ENCODE measurements around the gene CBX8. TPM values are rescaled to one million over a fixed set of nuclear protein-coding genes. Genes with fewer than 3 reads are reported as not detected.

The CBX8 gene
- polyA plus RNA-seq, 3 donors, result 0.51 to 2.5 (median 2.5) TPM

DNA sequence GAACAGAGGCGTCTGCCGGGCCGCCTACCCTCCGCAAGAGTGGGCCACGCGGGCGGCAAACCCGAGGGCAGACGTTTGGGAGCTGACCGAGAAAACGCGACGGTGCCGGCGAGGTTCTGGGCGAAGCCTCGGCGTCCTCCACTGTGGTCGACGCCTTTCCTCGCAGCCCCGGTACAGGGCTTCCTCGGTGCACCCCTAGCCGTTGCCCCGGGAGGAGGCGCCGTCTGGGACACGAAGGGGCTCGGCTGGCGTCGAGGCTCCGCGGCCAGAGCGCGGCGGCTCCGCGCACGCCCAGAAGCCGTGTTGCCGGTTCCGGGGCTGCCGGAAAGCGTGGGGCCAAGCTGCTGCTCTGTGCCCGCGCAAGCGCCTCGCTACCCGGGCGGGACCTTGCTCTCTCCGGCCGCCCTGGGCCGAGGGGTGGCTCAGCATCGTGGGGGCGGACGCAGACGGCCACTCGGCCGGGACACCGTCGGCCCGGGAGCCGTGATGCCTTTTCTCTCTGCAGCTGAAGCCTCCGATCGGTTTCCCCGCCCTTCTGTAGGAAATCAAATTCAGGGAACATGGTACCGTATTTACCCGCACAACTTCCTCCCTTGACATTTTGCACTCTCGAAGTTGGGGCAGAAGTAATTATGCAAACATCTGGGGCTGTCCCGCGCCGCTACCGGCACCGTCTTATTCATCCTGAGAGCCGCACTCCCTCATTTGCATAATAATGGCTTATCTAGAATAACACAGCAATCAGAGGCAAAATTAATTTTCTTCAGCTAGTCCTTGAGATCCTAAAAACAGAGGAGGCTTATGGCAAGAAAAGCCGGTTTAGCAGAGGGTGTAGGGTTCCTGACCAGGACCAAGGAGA, 7.3 kb upstream of the CBX8 start:
- H3K4me3 ChIP-seq (replicated peaks in 1 of 3; ENCODE audit: low read depth in 2 of 3, low read length in 3 of 3), result peak overlapping the region in 1 of 3 experiments; percentile 66
- H3K4me2 ChIP-seq (replicated peaks; ENCODE audit: extremely low read depth, low read length, poor library complexity, severe bottlenecking), result peak overlapping the region; percentile 70
- H3K36me3 ChIP-seq (replicated peaks in 1 of 2; ENCODE audit: control insufficient read depth in 1 of 2, insufficient read depth in 2 of 2, low read length in 2 of 2), result no peaks in the 10 kb centered on the region
- WGBS (ENCODE audit: insufficient coverage), result 2% methylated on average over 72 of the region's 76 CpGs
- Mint-ChIP-seq H3K27ac (peak overlapping the region in 4 of 7 donors; percentile 60 to 83 (median 73)), H3K27me3 (ENCODE audit: low read depth in 3 of 3) (peaks cover 94 to 100% (median 97%) of the 10 kb centered on the region in 3 donors), H3K36me3 (peaks cover 33 to 35% of the 10 kb centered on the region in 2 donors), H3K9me3 (peaks cover 6 to 72% (median 49%) of the 10 kb centered on the region in 7 donors), H3K4me3 (peak overlapping the region; percentile 62 to 92), H3K4me1 (peaks cover 68% of the 10 kb centered on the region)
- H2AFZ ChIP-seq (ENCODE audit: insufficient read depth, low read depth, low read length, poor library complexity, severe bottlenecking), result peak overlapping the region; percentile 52
- DNase-seq, result peak; percentile 64 to 86 (median 75)
- H3K27me3 ChIP-seq (ENCODE audit: control insufficient read depth in 2 of 2, insufficient read depth in 2 of 2, low read length in 2 of 2), result peaks cover 88 to 96% of the 10 kb centered on the region in 2 donors
- H3K9me3 ChIP-seq (replicated peaks in 1 of 2; ENCODE audit: control insufficient read depth in 1 of 2, insufficient read depth in 1 of 2, low read length in 2 of 2), result peaks cover 18 to 69% of the 10 kb centered on the region in 2 donors
- H3K27ac ChIP-seq (ENCODE audit: low read depth in 1 of 2, low read length in 2 of 2), result no peak overlapping the region
- TF ChIP-seq, protein P1, sequence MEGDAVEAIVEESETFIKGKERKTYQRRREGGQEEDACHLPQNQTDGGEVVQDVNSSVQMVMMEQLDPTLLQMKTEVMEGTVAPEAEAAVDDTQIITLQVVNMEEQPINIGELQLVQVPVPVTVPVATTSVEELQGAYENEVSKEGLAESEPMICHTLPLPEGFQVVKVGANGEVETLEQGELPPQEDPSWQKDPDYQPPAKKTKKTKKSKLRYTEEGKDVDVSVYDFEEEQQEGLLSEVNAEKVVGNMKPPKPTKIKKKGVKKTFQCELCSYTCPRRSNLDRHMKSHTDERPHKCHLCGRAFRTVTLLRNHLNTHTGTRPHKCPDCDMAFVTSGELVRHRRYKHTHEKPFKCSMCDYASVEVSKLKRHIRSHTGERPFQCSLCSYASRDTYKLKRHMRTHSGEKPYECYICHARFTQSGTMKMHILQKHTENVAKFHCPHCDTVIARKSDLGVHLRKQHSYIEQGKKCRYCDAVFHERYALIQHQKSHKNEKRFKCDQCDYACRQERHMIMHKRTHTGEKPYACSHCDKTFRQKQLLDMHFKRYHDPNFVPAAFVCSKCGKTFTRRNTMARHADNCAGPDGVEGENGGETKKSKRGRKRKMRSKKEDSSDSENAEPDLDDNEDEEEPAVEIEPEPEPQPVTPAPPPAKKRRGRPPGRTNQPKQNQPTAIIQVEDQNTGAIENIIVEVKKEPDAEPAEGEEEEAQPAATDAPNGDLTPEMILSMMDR (IDR thresholded peaks at IDR 0.05), result no peak
- H3K9ac ChIP-seq (ENCODE audit: insufficient read depth, low read length, poor library complexity, severe bottlenecking), result no peak overlapping the region
- H3K4me1 ChIP-seq (ENCODE audit: control insufficient read depth in 1 of 2, insufficient read depth in 2 of 2, low read length in 2 of 2), result peaks cover 71 to 76% of the 10 kb centered on the region in 2 donors
- intact Hi-C loops (cut with micrococcal nuclease), result no loop called here
- peaks cover 38% of the 10 kb centered on the region for H4K20me1 ChIP-seq (ENCODE audit: insufficient read depth, low read length)
- no peaks in the 10 kb centered on the region for H3K79me2 ChIP-seq (ENCODE audit: insufficient read depth, low read length)

DNA sequence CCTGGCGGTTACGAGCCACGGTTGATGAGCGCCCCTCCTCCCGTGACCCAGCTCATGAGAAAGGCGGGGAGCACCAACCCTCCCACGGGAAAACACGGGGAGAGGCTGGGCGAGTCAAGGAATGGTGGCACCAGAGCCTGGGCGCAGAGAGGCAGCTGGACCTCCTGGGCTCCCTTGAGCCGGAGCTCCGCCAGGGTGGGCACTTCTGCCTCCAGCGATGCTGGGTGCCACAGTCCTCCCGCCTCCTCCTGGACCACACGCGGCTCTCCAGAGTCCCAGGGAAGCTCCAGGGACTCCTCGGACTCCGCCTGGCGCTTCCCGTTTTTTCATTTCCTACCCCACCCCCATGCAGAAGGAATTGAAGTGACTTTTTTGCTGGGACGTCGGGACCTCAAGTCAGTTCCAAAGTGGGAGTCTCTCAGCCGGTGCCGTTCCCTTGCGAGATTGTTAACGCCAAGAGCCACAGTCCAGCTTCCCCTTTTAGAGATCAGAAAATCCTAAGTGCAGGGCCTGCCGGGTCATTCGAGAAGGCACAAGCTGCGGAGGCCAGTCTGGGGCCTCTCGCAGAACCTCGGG, 6.6 kb upstream of the CBX8 start:
- peak overlapping the region; percentile 70 for H3K4me2 ChIP-seq (replicated peaks; ENCODE audit: extremely low read depth, low read length, poor library complexity, severe bottlenecking)

More for the DNA sequence above, 6.6 kb upstream of the CBX8 start:
- intact Hi-C loops (cut with micrococcal nuclease), result no loop called here
- Histone ChIP-seq H2AFZ (ENCODE audit: insufficient read depth, low read depth, low read length, poor library complexity, severe bottlenecking) (peak overlapping the region; percentile 52), H3K79me2 (ENCODE audit: insufficient read depth, low read length) (no peaks in the 10 kb centered on the region), H3K36me3 (replicated peaks in 1 of 2; ENCODE audit: control insufficient read depth in 1 of 2, insufficient read depth in 2 of 2, low read length in 2 of 2) (no peaks in the 10 kb centered on the region), H4K20me1 (ENCODE audit: insufficient read depth, low read length) (peaks cover 35% of the 10 kb centered on the region), H3K9ac (ENCODE audit: insufficient read depth, low read length, poor library complexity, severe bottlenecking) (no peak overlapping the region), H3K4me1 (ENCODE audit: control insufficient read depth in 1 of 2, insufficient read depth in 2 of 2, low read length in 2 of 2) (peaks cover 78 to 83% of the 10 kb centered on the region in 2 donors), H3K4me3 (replicated peaks in 1 of 3; ENCODE audit: low read depth in 2 of 3, low read length in 3 of 3) (peak overlapping the region in 1 of 3 experiments; percentile 66), H3K9me3 (replicated peaks in 1 of 2; ENCODE audit: control insufficient read depth in 1 of 2, insufficient read depth in 1 of 2, low read length in 2 of 2) (peaks cover 18 to 64% of the 10 kb centered on the region in 2 donors), H3K27ac (ENCODE audit: low read depth in 1 of 2, low read length in 2 of 2) (no peak overlapping the region), H3K27me3 (ENCODE audit: control insufficient read depth in 2 of 2, insufficient read depth in 2 of 2, low read length in 2 of 2) (peaks cover 88 to 96% of the 10 kb centered on the region in 2 donors)
- Mint-ChIP-seq H3K9me3 (peaks cover 6 to 73% (median 50%) of the 10 kb centered on the region in 7 donors), H3K36me3 (peaks cover 35% of the 10 kb centered on the region in 2 donors), H3K4me1 (peaks cover 72% of the 10 kb centered on the region), H3K27me3 (ENCODE audit: low read depth in 3 of 3) (peaks cover 93 to 100% (median 97%) of the 10 kb centered on the region in 3 donors), H3K27ac (peak overlapping the region in 4 of 7 donors; percentile 60 to 77 (median 66)), H3K4me3 (peak overlapping the region; percentile 62 to 92)
- peak in 2 of 3 donors; percentile 50 to 60 for DNase-seq
- TF ChIP-seq, protein P1 (IDR thresholded peaks at IDR 0.05), result no peak
- 4% methylated on average over 25 of the region's 31 CpGs for WGBS (ENCODE audit: insufficient coverage)
